CD14-positive monocyte (primary cell): ENCODE data around the gene POLR2B. TPM values are rescaled to one million over a fixed set of nuclear protein-coding genes. Genes with fewer than 3 reads are reported as not detected.

Experiments used
- DNase-seq, 3 donors: peaks; one replicate each; pipeline ENCODE4 v3.0.0-alpha.2; 2011 to 2022
- H2AFZ ChIP-seq: 2 replicates; pipeline ENCODE4 v1.6.0; 2012; ENCODE audit warnings: mild to moderate bottlenecking, low read depth, low read length, inconsistent platforms; ENCODE audit not compliant: insufficient read depth, poor library complexity, severe bottlenecking
- H3K27ac ChIP-seq, 2 donors: 1 replicate in 1 of 2; 2 replicates in 1 of 2; pipeline ENCODE4 v1.5.1; 2012 to 2013; ENCODE audit warnings: low read length in 2 of 2, control low read depth in 1 of 2, inconsistent platforms in 1 of 2, low read depth in 1 of 2, mild to moderate bottlenecking in 1 of 2
- H3K27me3 ChIP-seq, 2 donors: one replicate each; pipeline versions ENCODE4 v1.6.0 to v1.6.1; 2011 to 2013; ENCODE audit warnings: low read length in 2 of 2; ENCODE audit not compliant: control insufficient read depth in 2 of 2, insufficient read depth in 2 of 2
- H3K36me3 ChIP-seq, 2 donors: replicated peaks in 1 of 2; 1 replicate in 1 of 2; 2 replicates in 1 of 2; pipeline versions ENCODE4 v1.5.1 to v1.6.1; 2012 to 2013; ENCODE audit warnings: low read length in 2 of 2, control low read depth in 1 of 2, inconsistent platforms in 1 of 2, mild to moderate bottlenecking in 1 of 2; ENCODE audit not compliant: insufficient read depth in 2 of 2, control insufficient read depth in 1 of 2
- H3K4me1 ChIP-seq, 2 donors: 1 replicate in 1 of 2; 2 replicates in 1 of 2; pipeline versions ENCODE4 v1.5.1 to v1.6.1; 2012 to 2013; ENCODE audit warnings: low read length in 2 of 2, control low read depth in 1 of 2, inconsistent platforms in 1 of 2, mild to moderate bottlenecking in 1 of 2, moderate library complexity in 1 of 2; ENCODE audit not compliant: insufficient read depth in 2 of 2, control insufficient read depth in 1 of 2
- H3K4me2 ChIP-seq: replicated peaks from 2 replicates; pipeline ENCODE3; 2012; ENCODE audit warnings: low read length, moderate library complexity, mild to moderate bottlenecking; ENCODE audit not compliant: poor library complexity, severe bottlenecking; ENCODE audit errors: extremely low read depth
- H3K4me3 ChIP-seq, 3 experiments: fragments of 200-600 bp in 1 of 3; sonication (generic) in 1 of 3; replicated peaks in 1 of 3; 1 replicate in 2 of 3; 2 replicates in 1 of 3; pipeline ENCODE4 v1.5.1; 2011 to 2013; ENCODE audit warnings: low read length in 3 of 3, mild to moderate bottlenecking in 3 of 3, control low read depth in 2 of 3, low read depth in 2 of 3, inconsistent platforms in 1 of 3, moderate library complexity in 1 of 3
- H3K79me2 ChIP-seq: 2 replicates; pipeline ENCODE4 v1.6.0; 2012; ENCODE audit warnings: mild to moderate bottlenecking, control low read depth, inconsistent platforms, low read length, moderate library complexity; ENCODE audit not compliant: insufficient read depth
- H3K9ac ChIP-seq: 2 replicates; pipeline ENCODE4 v1.6.0; 2017; ENCODE audit warnings: low read length, mild to moderate bottlenecking; ENCODE audit not compliant: insufficient read depth, poor library complexity, severe bottlenecking
- H3K9me3 ChIP-seq, 2 donors: replicated peaks in 1 of 2; 1 replicate in 1 of 2; 2 replicates in 1 of 2; pipeline versions ENCODE4 v1.5.1 to v1.6.1; 2012 to 2013; ENCODE audit warnings: low read length in 2 of 2, control low read depth in 1 of 2; ENCODE audit not compliant: control insufficient read depth in 1 of 2, insufficient read depth in 1 of 2
- H4K20me1 ChIP-seq: 2 replicates; pipeline ENCODE4 v1.6.0; 2012; ENCODE audit warnings: mild to moderate bottlenecking, low read length, control low read depth, moderate library complexity; ENCODE audit not compliant: insufficient read depth
- H3K27ac Mint-ChIP-seq, 7 donors: one replicate each; pipeline ENCODE4 v1.8.0; 2020; ENCODE audit warnings: mild to moderate bottlenecking in 7 of 7, mixed read lengths in 7 of 7, moderate library complexity in 6 of 7, inconsistent platforms in 2 of 7
- H3K27me3 Mint-ChIP-seq, 3 donors: one replicate each; pipeline ENCODE4 v1.8.0; 2021 to 2022; ENCODE audit warnings: low read depth in 3 of 3, mild to moderate bottlenecking in 3 of 3, mixed read lengths in 3 of 3, moderate library complexity in 3 of 3, inconsistent platforms in 1 of 3
- H3K36me3 Mint-ChIP-seq, 2 donors: one replicate each; pipeline ENCODE4 v1.8.0; 2020; ENCODE audit warnings: mixed read lengths in 2 of 2, inconsistent platforms in 1 of 2, mild to moderate bottlenecking in 1 of 2
- H3K4me1 Mint-ChIP-seq: one replicate; pipeline ENCODE4 v1.8.0; 2020; ENCODE audit warnings: mild to moderate bottlenecking, mixed read lengths
- H3K4me3 Mint-ChIP-seq, 2 donors: one replicate each; pipeline ENCODE4 v1.8.0; 2020; ENCODE audit warnings: mild to moderate bottlenecking in 2 of 2, mixed read lengths in 2 of 2, moderate library complexity in 1 of 2
- H3K9me3 Mint-ChIP-seq, 7 donors: one replicate each; pipeline ENCODE4 v1.8.0; 2020 to 2022; ENCODE audit warnings: mixed read lengths in 7 of 7, mild to moderate bottlenecking in 6 of 7, moderate library complexity in 6 of 7, inconsistent platforms in 2 of 7
- WGBS: methylation state at CpG from one replicate; pipeline ENCODE4 v1.1.5; 2013; ENCODE audit warnings: missing lambda C conversion rate; ENCODE audit not compliant: insufficient coverage; 5-methylcytosine and 5-hydroxymethylcytosine counted together
- intact Hi-C, 2 donors: fragments of 100-400 bp; cut with micrococcal nuclease; formaldehyde crosslinking; loops; one replicate each; pipeline versions ENCODE4 v1.15.0 to v1.15.1; 2023
- polyA plus RNA-seq, 3 donors: library from polyadenylated mRNA; depleted of rRNA in 1 of 3; unstranded in 2 of 3; stranded (reverse) in 1 of 3; fragments of 300-500 nt in 2 of 3; fragments of >200 nt in 1 of 3; fragmentation: Illumina TruSeq in 2 of 3; gene quantifications; 1 replicate in 2 of 3; 2 replicates in 1 of 3; pipeline ENCODE4 v1.2.3, GENCODE V29; 2012 to 2021
- TF ChIP-seq, protein P1 (sequence below): fragments of 200-600 bp; IDR thresholded peaks from one replicate; pipeline ENCODE4 v1.8.0; 2022; ENCODE audit warnings: antibody characterized with exemption, mild to moderate bottlenecking

The POLR2B gene
- polyA plus RNA-seq, 3 donors = 29.0 to 42.1 (median 36.1) TPM

DNA sequence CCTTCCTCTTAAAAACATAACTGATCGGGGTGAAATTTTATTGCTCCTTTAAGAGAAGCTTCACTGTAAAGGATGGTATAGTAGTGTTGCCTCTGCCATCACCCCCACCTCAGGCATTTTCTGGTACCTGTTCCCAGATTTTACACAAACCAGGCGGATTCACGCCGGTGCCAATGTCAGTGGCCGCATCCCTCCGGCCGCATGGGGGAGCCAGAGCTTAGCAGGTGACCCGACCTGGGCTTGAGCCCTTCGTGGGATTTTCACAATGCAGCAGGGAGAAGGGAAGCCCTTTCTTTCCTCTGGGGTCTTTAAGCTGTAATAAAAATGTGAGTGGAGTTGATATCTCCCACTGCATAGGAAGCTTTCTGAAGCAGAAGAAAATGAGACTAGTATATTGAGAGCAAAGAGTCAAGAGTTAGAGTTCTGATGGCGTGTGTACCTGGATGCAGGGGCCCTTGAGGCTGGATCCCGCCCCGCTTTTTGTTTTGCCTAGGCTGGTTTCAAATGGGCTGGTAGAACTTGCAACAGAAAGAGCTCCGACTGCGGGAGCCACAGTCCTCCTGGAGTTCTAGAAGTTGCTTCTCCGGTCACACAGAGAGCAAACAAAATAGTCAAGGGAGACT is 59.4 kb downstream of the POLR2B start:
- no peak overlapping the region for H3K4me2 ChIP-seq
- no peaks in the 10 kb centered on the region for H3K27me3 ChIP-seq
- no peak overlapping the region for H3K27ac Mint-ChIP-seq
- peak in 2 of 3 donors; percentile 19 to 31 for DNase-seq
- peaks cover 6 to 12% of the 10 kb centered on the region in 2 donors for H3K36me3 ChIP-seq
- no peaks in the 10 kb centered on the region for H3K79me2 ChIP-seq
- H3K4me3 ChIP-seq = no peak overlapping the region
- peaks cover 3% of the 10 kb centered on the region for H3K4me1 Mint-ChIP-seq
- no peaks in the 10 kb centered on the region for H3K9me3 ChIP-seq
- no peaks in the 10 kb centered on the region for H3K27me3 Mint-ChIP-seq
- no peaks in the 10 kb centered on the region for H4K20me1 ChIP-seq
- no peaks in the 10 kb centered on the region for H3K9me3 Mint-ChIP-seq
- H3K4me1 ChIP-seq = no peaks in the 10 kb centered on the region
- 54% methylated on average over 9 of the region's 15 CpGs for WGBS
- TF ChIP-seq, protein P1, sequence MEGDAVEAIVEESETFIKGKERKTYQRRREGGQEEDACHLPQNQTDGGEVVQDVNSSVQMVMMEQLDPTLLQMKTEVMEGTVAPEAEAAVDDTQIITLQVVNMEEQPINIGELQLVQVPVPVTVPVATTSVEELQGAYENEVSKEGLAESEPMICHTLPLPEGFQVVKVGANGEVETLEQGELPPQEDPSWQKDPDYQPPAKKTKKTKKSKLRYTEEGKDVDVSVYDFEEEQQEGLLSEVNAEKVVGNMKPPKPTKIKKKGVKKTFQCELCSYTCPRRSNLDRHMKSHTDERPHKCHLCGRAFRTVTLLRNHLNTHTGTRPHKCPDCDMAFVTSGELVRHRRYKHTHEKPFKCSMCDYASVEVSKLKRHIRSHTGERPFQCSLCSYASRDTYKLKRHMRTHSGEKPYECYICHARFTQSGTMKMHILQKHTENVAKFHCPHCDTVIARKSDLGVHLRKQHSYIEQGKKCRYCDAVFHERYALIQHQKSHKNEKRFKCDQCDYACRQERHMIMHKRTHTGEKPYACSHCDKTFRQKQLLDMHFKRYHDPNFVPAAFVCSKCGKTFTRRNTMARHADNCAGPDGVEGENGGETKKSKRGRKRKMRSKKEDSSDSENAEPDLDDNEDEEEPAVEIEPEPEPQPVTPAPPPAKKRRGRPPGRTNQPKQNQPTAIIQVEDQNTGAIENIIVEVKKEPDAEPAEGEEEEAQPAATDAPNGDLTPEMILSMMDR = peak; percentile 67
- H3K4me3 Mint-ChIP-seq = no peak overlapping the region
- H3K9ac ChIP-seq = no peak overlapping the region
- H3K27ac ChIP-seq = no peak overlapping the region
- peaks cover 12 to 21% of the 10 kb centered on the region in 2 donors for H3K36me3 Mint-ChIP-seq
- no peak overlapping the region for H2AFZ ChIP-seq
- intact Hi-C loops = no loop called here

DNA sequence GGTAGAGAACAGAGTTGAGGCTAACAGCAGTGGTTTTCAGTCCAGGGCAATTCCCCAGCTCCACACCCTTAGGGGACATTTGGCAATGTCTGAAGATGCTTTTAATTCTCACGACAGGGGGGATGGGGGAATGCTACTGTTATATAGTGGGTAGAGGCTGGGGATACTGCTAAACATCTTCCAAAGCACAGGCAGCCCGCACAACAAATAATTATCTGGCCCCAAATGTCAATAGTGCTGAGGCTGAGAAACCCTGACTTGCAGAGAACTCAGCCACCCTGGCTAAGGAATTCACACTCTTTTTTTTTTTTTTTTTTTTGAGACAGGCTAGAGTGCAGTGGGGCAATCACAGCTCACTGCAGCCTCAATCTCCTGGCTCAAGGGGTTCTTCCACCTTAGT is 60.6 kb downstream of the POLR2B start:
- Histone ChIP-seq H3K9ac (no peak overlapping the region), H3K36me3 (peaks cover 6 to 10% of the 10 kb centered on the region in 2 donors), H4K20me1 (no peaks in the 10 kb centered on the region), H3K4me1 (no peaks in the 10 kb centered on the region), H3K27me3 (no peaks in the 10 kb centered on the region), H3K4me2 (no peak overlapping the region), H3K9me3 (no peaks in the 10 kb centered on the region), H3K27ac (no peak overlapping the region), H2AFZ (no peak overlapping the region), H3K79me2 (no peaks in the 10 kb centered on the region), H3K4me3 (no peak overlapping the region)
- DNase-seq = no peak
- H3K36me3 Mint-ChIP-seq = peaks cover 6 to 20% of the 10 kb centered on the region in 2 donors
- no peaks in the 10 kb centered on the region for H3K27me3 Mint-ChIP-seq
- intact Hi-C loops = no loop called here
- peak overlapping the region in 2 of 7 donors; percentile 7 to 18 for H3K27ac Mint-ChIP-seq
- peaks cover 3% of the 10 kb centered on the region for H3K4me1 Mint-ChIP-seq
- TF ChIP-seq, protein P1 = no peak
- no peaks in the 10 kb centered on the region for H3K9me3 Mint-ChIP-seq
- H3K4me3 Mint-ChIP-seq = no peak overlapping the region
- no CpG with 5 or more reads among the region's 2 CpGs for WGBS
